SHP77 (cell line): Measurements from ENCODE around the gene SULT2A1.
"Not testable (repeated sequence)": the region's sequence is repeated elsewhere in the genome, so short reads cannot be mapped to it uniquely, and the experiment has no call there.

Experiments
- DNase-seq, 2 experiments: peaks; one replicate each; lab custom pipeline; 2025; lab: John Stamatoyannopoulos, UW

The SULT2A1 gene

GRCh38 chr19:47886010-47886559 is at the start of gene SULT2A1:
SULT2A1 (minus strand) TSS chr19:47886315; CDS start chr19:47886257, 58 bp downstream.
- DNase-seq = no peak

- not testable (repeated sequence) for DNase-seq
Measured at GRCh38 chr19:47928581-47928980, 42.5 kb upstream of the SULT2A1 start.

GRCh38 chr19:47920107-47920506 is 34.0 kb upstream of the SULT2A1 start:
- not testable (repeated sequence) for DNase-seq

- DNase-seq = not testable (repeated sequence)
Measured at GRCh38 chr19:47910191-47910590, 24.1 kb upstream of the SULT2A1 start.

GRCh38 chr19:47909350-47909749 is 23.2 kb upstream of the SULT2A1 start:
- DNase-seq = not testable (repeated sequence)

GRCh38 chr19:47901370-47901769 is 15.3 kb upstream of the SULT2A1 start:
- DNase-seq = no peak

- no peak for DNase-seq
Measured at GRCh38 chr19:47899335-47899734, 13.2 kb upstream of the SULT2A1 start.

GRCh38 chr19:47897861-47898260 is 11.7 kb upstream of the SULT2A1 start:
- no peak for DNase-seq

GRCh38 chr19:47896773-47897172 is 10.7 kb upstream of the SULT2A1 start:
- DNase-seq = no peak

GRCh38 chr19:47896019-47896418 is 9.9 kb upstream of the SULT2A1 start:
- DNase-seq = no peak

GRCh38 chr19:47895165-47895782 is 9.2 kb upstream of the SULT2A1 start:
- DNase-seq = no peak

- DNase-seq = no peak
Measured at GRCh38 chr19:47891923-47892666, 6.0 kb upstream of the SULT2A1 start.

GRCh38 chr19:47891622-47891922 is 5.5 kb upstream of the SULT2A1 start:
- no peak for DNase-seq

- DNase-seq = no peak
Measured at GRCh38 chr19:47890865-47891621, 4.9 kb upstream of the SULT2A1 start.

- DNase-seq = no peak
Measured at GRCh38 chr19:47885067-47885463, 1.1 kb downstream of the SULT2A1 start.

GRCh38 chr19:47882890-47883289 is 3.2 kb downstream of the SULT2A1 start:
- DNase-seq = no peak

GRCh38 chr19:47881757-47882156 is 4.4 kb downstream of the SULT2A1 start:
- no peak for DNase-seq

- not testable (repeated sequence) for DNase-seq
Measured at GRCh38 chr19:47879385-47879784, 6.7 kb downstream of the SULT2A1 start.

GRCh38 chr19:47878906-47879305 is 7.2 kb downstream of the SULT2A1 start:
- DNase-seq = no peak

- DNase-seq = no peak
Measured at GRCh38 chr19:47865166-47865565, 20.9 kb downstream of the SULT2A1 start.

- peak; percentile 64 to 71 for DNase-seq
Measured at GRCh38 chr19:47863514-47863936, 22.6 kb downstream of the SULT2A1 start.

- DNase-seq = no peak
Measured at GRCh38 chr19:47861630-47862029, 24.5 kb downstream of the SULT2A1 start.
